Adrenal gland (tissue), 12 donors: Measurements from ENCODE around the gene TTLL11. TPM values are rescaled to one million over a fixed set of nuclear protein-coding genes. Genes with fewer than 3 reads are reported as not detected.

ENCODE experiments used
- DNase-seq, 7 donors: peaks; one replicate each; pipeline ENCODE4 v3.0.0-alpha.2; 2019 to 2020
- H3K27ac ChIP-seq, 5 donors: fragments of 200-600 bp; sonication (generic) in 4 of 5; 1 replicate in 3 of 5; 2 replicates in 2 of 5; pipeline versions ENCODE4 v1.5.1 to v1.8.0; 2016 to 2020; ENCODE audit warnings: mild to moderate bottlenecking in 1 of 5
- H3K27me3 ChIP-seq: fragments of 200-600 bp; 2 replicates; pipeline ENCODE4 v1.8.0; 2021
- H3K36me3 ChIP-seq, 2 donors: fragments of 200-600 bp; replicated peaks in 1 of 2; 1 replicate in 1 of 2; 2 replicates in 1 of 2; pipeline versions ENCODE4 v1.5.1 to v1.8.0; 2018 to 2022
- H3K4me1 ChIP-seq, 2 donors: fragments of 200-600 bp; replicated peaks in 1 of 2; 1 replicate in 1 of 2; 2 replicates in 1 of 2; pipeline versions ENCODE4 v1.5.1 to v1.8.0; 2018 to 2021
- H3K4me3 ChIP-seq, 4 donors: fragments of 200-600 bp; sonication (generic) in 3 of 4; one replicate each; pipeline ENCODE4 v1.5.1; 2016 to 2018
- H3K9me3 ChIP-seq, 3 donors: fragments of 200-600 bp; sonication (generic) in 1 of 3; replicated peaks in 1 of 3; 1 replicate in 2 of 3; 2 replicates in 1 of 3; pipeline versions ENCODE4 v1.5.1 to v1.8.0; 2016 to 2021
- CTCF ChIP-seq, 6 experiments: fragments of 450-650 bp in 4 of 6; fragments of 200-600 bp in 2 of 6; sonication (generic) in 1 of 6; IDR thresholded peaks; 1 replicate in 5 of 6; 2 replicates in 1 of 6; pipeline versions ENCODE4 v1.5.1 to v1.8.0; 2016 to 2021; ENCODE audit warnings: antibody characterized with exemption in 6 of 6, mild to moderate bottlenecking in 2 of 6, moderate library complexity in 1 of 6
- POLR2A ChIP-seq, 2 donors: fragments of 450-650 bp; IDR thresholded peaks; one replicate each; pipeline ENCODE4 v1.6.1; 2017; ENCODE audit warnings: antibody characterized with exemption in 2 of 2, mild to moderate bottlenecking in 2 of 2, moderate library complexity in 1 of 2
- WGBS, 4 donors: extraction: QIAGEN DNeasy Blood & Tissue Kit in 2 of 4; methylation state at CpG; one replicate each; pipeline versions ENCODE4 v1.1.5 to v1.1.7; 2013 to 2017; 5-methylcytosine and 5-hydroxymethylcytosine counted together
- intact Hi-C, 2 donors: fragments of 100-400 bp; cut with DNase I; formaldehyde crosslinking; loops; one replicate each; pipeline versions ENCODE4 v1.14.1 to v1.15.0; 2022 to 2023
- polyA plus RNA-seq, 3 donors: library from polyadenylated mRNA; stranded (reverse); fragments of 200-250 nt in 2 of 3; fragments of 350-450 nt in 1 of 3; fragmentation: Illumina TruSeq in 1 of 3; extraction: RNeasy Lipid Tissue Mini Kit (QIAGEN cat#74804) in 1 of 3; gene quantifications; one replicate each; pipeline ENCODE4 v1.2.3, GENCODE V29; 2013 to 2014
- total RNA-seq, 9 donors: library from RNA; depleted of rRNA in 4 of 9; stranded (reverse); fragments of >200 nt in 4 of 9; fragments of 120-200 nt in 1 of 9; fragmentation: NEBNext Ultra II Directional in 1 of 9; extraction: Animal tissue kit (Norgen Biotek cat#: 25700) in 1 of 9; gene quantifications; one replicate each; pipeline versions ENCODE4 v1.1.0 to v1.2.4, GENCODE V29; 2013 to 2023
- donor health status: healthy with polysubstance abuse.
- donor health status: Bipolar disorder and iron deficiency.
- donor health status: DM: yes; HTN: yes; CAD: no.
- donor health status: DM: no; HTN: no; CAD: no.
- donor health status: DM: no; HTN: no; CAD: no.
- donor health status: DM: yes; HTN: yes; CAD: no.

TTLL11 gene
- total and polyA plus RNA-seq, 12 donors = 4.8 to 30.9 (median 13.7) TPM

- DNase-seq = no peak
- 81 to 95% (median 84%) methylated on average over 4 of the region's 4 CpGs for WGBS, 4 donors
- Histone ChIP-seq H3K4me3 (no peak overlapping the region), H3K4me1 (peaks cover 14 to 21% of the 10 kb centered on the region in 2 donors), H3K9me3 (no peaks in the 10 kb centered on the region), H3K36me3 (no peaks in the 10 kb centered on the region), H3K27ac (no peak overlapping the region), H3K27me3 (no peaks in the 10 kb centered on the region)
- TF ChIP-seq CTCF (IDR thresholded peaks at IDR 0.05) (no peak), POLR2A (IDR thresholded peaks at IDR 0.05) (no peak)
- intact Hi-C loops = no loop called here
These were observed 134.6 kb downstream of the TTLL11 start for GRCh38 chr9:121958530-121958929.

- 55 to 74% (median 62%) methylated on average over 4 to 6 of the region's 6 CpGs for WGBS, 4 donors
- peak; percentile 47 to 78 (median 68) for DNase-seq
- H3K4me1 ChIP-seq = peaks cover 14 to 21% of the 10 kb centered on the region in 2 donors
- no peaks in the 10 kb centered on the region for H3K27me3 ChIP-seq
- H3K27ac ChIP-seq = peak overlapping the region in 1 of 5 donors; percentile 18
- no peak for TF ChIP-seq POLR2A (IDR thresholded peaks at IDR 0.05)
- no peak for TF ChIP-seq CTCF (IDR thresholded peaks at IDR 0.05)
- no peak overlapping the region for H3K4me3 ChIP-seq
- H3K9me3 ChIP-seq = no peaks in the 10 kb centered on the region
- H3K36me3 ChIP-seq = no peaks in the 10 kb centered on the region
- intact Hi-C loops = no loop called here
These were observed 136.3 kb downstream of the TTLL11 start for GRCh38 chr9:121956808-121957207.

GRCh38 chr9:121955649-121956048 lies 137.5 kb downstream of the TTLL11 start:
- Histone ChIP-seq H3K9me3 (no peaks in the 10 kb centered on the region), H3K27me3 (no peaks in the 10 kb centered on the region), H3K4me3 (no peak overlapping the region), H3K27ac (peak overlapping the region in 1 of 5 donors; percentile 19), H3K36me3 (no peaks in the 10 kb centered on the region), H3K4me1 (peaks cover 14 to 21% of the 10 kb centered on the region in 2 donors)
- TF ChIP-seq CTCF (IDR thresholded peaks at IDR 0.05) = no peak
- TF ChIP-seq POLR2A (IDR thresholded peaks at IDR 0.05) = no peak
- whole genome bisulfite sequencing, 4 donors = 40 to 50% (median 48%) methylated on average over 1 of the region's 1 CpG
- no peak for DNase-seq
- intact Hi-C loops = no loop called here

GRCh38 chr9:121954477-121955140 lies 138.5 kb downstream of the TTLL11 start:
- DNase-seq = peak; percentile 50 to 90 (median 82)
- Histone ChIP-seq H3K9me3 (no peaks in the 10 kb centered on the region), H3K27me3 (no peaks in the 10 kb centered on the region), H3K4me1 (peaks cover 14 to 21% of the 10 kb centered on the region in 2 donors), H3K36me3 (no peaks in the 10 kb centered on the region), H3K27ac (no peak overlapping the region), H3K4me3 (no peak overlapping the region)
- TF ChIP-seq CTCF (IDR thresholded peaks at IDR 0.05) = peak in 4 of 6 experiments; percentile 15 to 47 (median 36)
- TF ChIP-seq POLR2A (IDR thresholded peaks at IDR 0.05) = peak in 1 of 2 donors; percentile 20
- WGBS, 4 donors = 24 to 36% (median 29%) methylated on average over 7 of the region's 7 CpGs
- intact Hi-C loops = no loop called here
